Neutrophil (primary cell): Measurements from ENCODE around the gene FREM1.

Source experiments
- H3K27ac ChIP-seq: fragments of 200-600 bp; sonication (generic); 2 replicates; pipeline ENCODE4 v1.5.1; 2016; ENCODE audit warnings: mild to moderate bottlenecking, moderate library complexity
- H3K27me3 ChIP-seq: fragments of 200-600 bp; sonication (generic); 2 replicates; pipeline ENCODE4 v1.6.0; 2016; ENCODE audit warnings: mild to moderate bottlenecking
- H3K36me3 ChIP-seq: fragments of 200-600 bp; sonication (generic); 2 replicates; pipeline ENCODE4 v1.5.1; 2017
- H3K4me1 ChIP-seq, 2 experiments: fragments of 200-600 bp in 1 of 2; sonication (generic) in 1 of 2; 1 replicate in 1 of 2; 2 replicates in 1 of 2; pipeline versions ENCODE4 v1.5.1 to v1.6.1; 2013 to 2016; ENCODE audit warnings: low read depth in 1 of 2, low read length in 1 of 2, mild to moderate bottlenecking in 1 of 2, moderate library complexity in 1 of 2; ENCODE audit not compliant: control insufficient read depth in 1 of 2, insufficient read depth in 1 of 2
- H3K4me3 ChIP-seq, 2 experiments: fragments of 200-600 bp in 1 of 2; sonication (generic) in 1 of 2; 1 replicate in 1 of 2; 2 replicates in 1 of 2; pipeline ENCODE4 v1.5.1; 2013 to 2016; ENCODE audit warnings: low read depth in 1 of 2, low read length in 1 of 2, mild to moderate bottlenecking in 1 of 2, moderate library complexity in 1 of 2
- H3K9me3 ChIP-seq: fragments of 200-600 bp; sonication (generic); 2 replicates; pipeline ENCODE4 v1.5.1; 2016
- CTCF ChIP-seq: fragments of 200-600 bp; sonication (generic); IDR thresholded peaks from 2 replicates; pipeline ENCODE4 v1.5.1; 2016; ENCODE audit warnings: antibody characterized with exemption

Gene FREM1

GRCh38 chr9:14829204-14829603 is 81.0 kb downstream of the FREM1 start:
- TF ChIP-seq CTCF: no peak

GRCh38 chr9:14827805-14828204 is 82.4 kb downstream of the FREM1 start:
- no peaks in the 10 kb centered on the region for H3K36me3 ChIP-seq
- no peak overlapping the region for H3K4me3 ChIP-seq
- no peak for TF ChIP-seq CTCF
- no peaks in the 10 kb centered on the region for H3K9me3 ChIP-seq
- H3K27me3 ChIP-seq: no peaks in the 10 kb centered on the region
- H3K27ac ChIP-seq: no peak overlapping the region
- no peaks in the 10 kb centered on the region for H3K4me1 ChIP-seq

More at GRCh38 chr9:14829204-14829603, 81.0 kb downstream of the FREM1 start:
- Histone ChIP-seq H3K36me3 (no peaks in the 10 kb centered on the region), H3K4me1 (no peaks in the 10 kb centered on the region), H3K27me3 (no peaks in the 10 kb centered on the region), H3K4me3 (no peak overlapping the region), H3K9me3 (no peaks in the 10 kb centered on the region), H3K27ac (no peak overlapping the region)

- no peak overlapping the region for H3K4me3 ChIP-seq
- H3K9me3 ChIP-seq: no peaks in the 10 kb centered on the region
- no peak for TF ChIP-seq CTCF
- H3K27ac ChIP-seq: no peak overlapping the region
- H3K4me1 ChIP-seq: no peaks in the 10 kb centered on the region
- no peaks in the 10 kb centered on the region for H3K36me3 ChIP-seq
- H3K27me3 ChIP-seq: no peaks in the 10 kb centered on the region
Measured at GRCh38 chr9:14824481-14824880, 85.7 kb downstream of the FREM1 start.

GRCh38 chr9:14823800-14824199 is 86.4 kb downstream of the FREM1 start:
- no peak for TF ChIP-seq CTCF
- no peaks in the 10 kb centered on the region for H3K4me1 ChIP-seq
- H3K27ac ChIP-seq: no peak overlapping the region
- H3K9me3 ChIP-seq: no peaks in the 10 kb centered on the region
- no peaks in the 10 kb centered on the region for H3K36me3 ChIP-seq
- H3K4me3 ChIP-seq: no peak overlapping the region
- H3K27me3 ChIP-seq: no peaks in the 10 kb centered on the region

- Histone ChIP-seq H3K4me1 (no peaks in the 10 kb centered on the region), H3K36me3 (no peaks in the 10 kb centered on the region), H3K9me3 (no peaks in the 10 kb centered on the region), H3K4me3 (no peak overlapping the region), H3K27me3 (no peaks in the 10 kb centered on the region), H3K27ac (no peak overlapping the region)
- no peak for TF ChIP-seq CTCF
Measured at GRCh38 chr9:14822666-14823065, 87.6 kb downstream of the FREM1 start.

GRCh38 chr9:14819183-14819582 is 91.0 kb downstream of the FREM1 start:
- no peak for TF ChIP-seq CTCF
- no peaks in the 10 kb centered on the region for H3K36me3 ChIP-seq
- no peaks in the 10 kb centered on the region for H3K27me3 ChIP-seq
- no peaks in the 10 kb centered on the region for H3K4me1 ChIP-seq
- H3K4me3 ChIP-seq: no peak overlapping the region
- H3K27ac ChIP-seq: no peak overlapping the region
- no peaks in the 10 kb centered on the region for H3K9me3 ChIP-seq
